Measurements from ENCODE around the gene MRPS5. TPM values are rescaled to one million over a fixed set of nuclear protein-coding genes. Genes with fewer than 3 reads are reported as not detected.

Gene MRPS5
- total and polyA plus RNA-seq, 2 experiments from 2014 or later = 44.4 to 55.3 TPM

DNA sequence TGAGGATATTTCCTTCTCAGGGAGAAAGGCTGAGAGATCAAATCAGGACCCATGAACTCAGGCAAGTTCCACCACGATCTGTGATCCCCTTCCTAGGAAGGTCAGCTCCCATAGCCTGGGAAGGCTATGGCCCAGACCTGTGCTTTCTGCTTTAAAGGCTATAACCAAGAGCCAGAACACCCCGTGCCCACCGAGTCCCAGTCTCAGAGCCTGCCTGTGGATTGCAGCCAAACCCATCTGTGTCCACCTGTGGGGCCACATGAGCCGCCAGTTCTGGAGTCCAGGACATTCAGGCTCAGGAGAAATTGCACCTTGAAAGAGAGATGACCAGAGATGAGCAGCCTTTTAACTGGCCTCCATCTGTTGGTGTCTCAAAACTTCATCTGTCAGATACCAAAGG lies 49.2 kb downstream of the MRPS5 start:
- Histone ChIP-seq H4K20me1 (ENCODE audit: insufficient read depth, poor library complexity, severe bottlenecking) (no peaks in the 10 kb centered on the region), H3K4me3 (no peak overlapping the region), H3K27me3 (peaks cover 2% of the 10 kb centered on the region), H3K36me3 (replicated peaks; ENCODE audit: insufficient read depth, low read depth) (no peaks in the 10 kb centered on the region), H3K9me2 (replicated peaks; ENCODE audit: insufficient read depth) (no peaks in the 10 kb centered on the region), H3K9me3 (ENCODE audit: low read depth) (no peaks in the 10 kb centered on the region), H3K4me1 (ENCODE audit: insufficient read depth) (no peaks in the 10 kb centered on the region), H2AFZ (no peak overlapping the region), H3K4me2 (no peak overlapping the region), H3K27ac (no peak overlapping the region), H3K79me2 (no peaks in the 10 kb centered on the region)
- no peak for DNase-seq (ENCODE audit: low spot score)
- TF ChIP-seq EZH2 (IDR thresholded peaks at IDR 0.05; ENCODE audit: borderline replicate concordance) = no peak
- TF ChIP-seq, protein P1, sequence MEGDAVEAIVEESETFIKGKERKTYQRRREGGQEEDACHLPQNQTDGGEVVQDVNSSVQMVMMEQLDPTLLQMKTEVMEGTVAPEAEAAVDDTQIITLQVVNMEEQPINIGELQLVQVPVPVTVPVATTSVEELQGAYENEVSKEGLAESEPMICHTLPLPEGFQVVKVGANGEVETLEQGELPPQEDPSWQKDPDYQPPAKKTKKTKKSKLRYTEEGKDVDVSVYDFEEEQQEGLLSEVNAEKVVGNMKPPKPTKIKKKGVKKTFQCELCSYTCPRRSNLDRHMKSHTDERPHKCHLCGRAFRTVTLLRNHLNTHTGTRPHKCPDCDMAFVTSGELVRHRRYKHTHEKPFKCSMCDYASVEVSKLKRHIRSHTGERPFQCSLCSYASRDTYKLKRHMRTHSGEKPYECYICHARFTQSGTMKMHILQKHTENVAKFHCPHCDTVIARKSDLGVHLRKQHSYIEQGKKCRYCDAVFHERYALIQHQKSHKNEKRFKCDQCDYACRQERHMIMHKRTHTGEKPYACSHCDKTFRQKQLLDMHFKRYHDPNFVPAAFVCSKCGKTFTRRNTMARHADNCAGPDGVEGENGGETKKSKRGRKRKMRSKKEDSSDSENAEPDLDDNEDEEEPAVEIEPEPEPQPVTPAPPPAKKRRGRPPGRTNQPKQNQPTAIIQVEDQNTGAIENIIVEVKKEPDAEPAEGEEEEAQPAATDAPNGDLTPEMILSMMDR (IDR thresholded peaks at IDR 0.05; ENCODE audit: poor library complexity) = no peak
- no peak for TF ChIP-seq EZH2phosphoT487 (IDR thresholded peaks at IDR 0.05; ENCODE audit: low read depth, severe bottlenecking, unreplicated experiment)
- WGBS (ENCODE audit: low lambda C conversion rate, missing lambda C conversion rate) = 58% methylated on average over 4 of the region's 4 CpGs

DNA sequence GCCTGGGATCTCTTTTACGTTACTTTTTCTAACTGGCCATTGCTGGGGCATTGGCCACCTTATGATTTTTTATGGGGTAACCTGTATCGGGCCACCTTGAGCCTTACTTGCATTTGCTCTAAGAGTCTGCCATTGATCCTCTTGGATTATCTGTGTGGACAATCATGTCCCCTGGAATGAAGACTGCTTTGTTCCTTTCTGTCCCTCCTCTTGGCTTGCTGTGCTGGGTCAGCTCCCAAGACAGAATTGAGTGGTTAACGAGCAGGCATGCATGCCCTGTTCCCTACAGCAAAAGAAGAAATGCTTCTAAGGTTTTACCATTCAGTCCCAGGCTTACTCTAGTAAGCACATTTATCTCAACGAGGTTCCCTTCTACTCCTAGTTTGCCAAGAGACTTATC lies 49.8 kb downstream of the MRPS5 start:
- no peaks in the 10 kb centered on the region for H3K27me3 ChIP-seq
- 78% methylated on average over 4 of the region's 4 CpGs for WGBS (ENCODE audit: low lambda C conversion rate, missing lambda C conversion rate)
- no peaks in the 10 kb centered on the region for H3K36me3 ChIP-seq (replicated peaks; ENCODE audit: insufficient read depth, low read depth)
- no peaks in the 10 kb centered on the region for H3K4me1 ChIP-seq (ENCODE audit: insufficient read depth)
- no peaks in the 10 kb centered on the region for H3K9me2 ChIP-seq (replicated peaks; ENCODE audit: insufficient read depth)
- DNase-seq (ENCODE audit: low spot score) = no peak
- H2AFZ ChIP-seq = no peak overlapping the region
- TF ChIP-seq, protein P1 (IDR thresholded peaks at IDR 0.05; ENCODE audit: poor library complexity) = no peak
- TF ChIP-seq EZH2 (IDR thresholded peaks at IDR 0.05; ENCODE audit: borderline replicate concordance) (no peak), EZH2phosphoT487 (IDR thresholded peaks at IDR 0.05; ENCODE audit: low read depth, severe bottlenecking, unreplicated experiment) (no peak)
- H3K4me3 ChIP-seq = no peak overlapping the region
- no peaks in the 10 kb centered on the region for H4K20me1 ChIP-seq (ENCODE audit: insufficient read depth, poor library complexity, severe bottlenecking)
- H3K79me2 ChIP-seq = no peaks in the 10 kb centered on the region
- no peaks in the 10 kb centered on the region for H3K9me3 ChIP-seq (ENCODE audit: low read depth)
- no peak overlapping the region for H3K27ac ChIP-seq
- H3K4me2 ChIP-seq = no peak overlapping the region

DNA sequence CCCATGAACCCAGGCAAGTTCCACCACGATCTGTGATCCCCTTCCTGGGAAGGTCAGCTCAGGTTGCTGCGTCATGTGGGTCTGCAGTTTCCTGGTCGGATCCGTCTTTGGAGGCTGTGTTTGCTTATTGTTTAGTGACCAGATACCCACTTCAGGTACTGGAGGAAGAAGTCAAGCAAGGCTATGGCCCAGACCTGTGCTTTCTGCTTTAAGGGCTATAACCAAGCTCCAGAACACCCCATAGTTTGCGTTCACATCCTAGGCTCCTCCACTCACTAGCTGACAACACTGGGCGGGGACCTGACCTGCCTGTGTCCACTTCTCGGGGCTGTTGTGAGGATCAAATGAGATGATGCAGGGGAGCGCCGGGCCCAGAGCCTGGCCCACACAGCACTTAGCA lies 52.1 kb downstream of the MRPS5 start:
- no peaks in the 10 kb centered on the region for H3K9me3 ChIP-seq (ENCODE audit: low read depth)
- H3K4me1 ChIP-seq (ENCODE audit: insufficient read depth) = no peaks in the 10 kb centered on the region
- no peak overlapping the region for H3K27ac ChIP-seq
- no peaks in the 10 kb centered on the region for H3K27me3 ChIP-seq
- H3K4me2 ChIP-seq = no peak overlapping the region
- H3K79me2 ChIP-seq = no peaks in the 10 kb centered on the region
- H4K20me1 ChIP-seq (ENCODE audit: insufficient read depth, poor library complexity, severe bottlenecking) = no peaks in the 10 kb centered on the region
- 84% methylated on average over 9 of the region's 9 CpGs for WGBS (ENCODE audit: low lambda C conversion rate, missing lambda C conversion rate)
- no peak overlapping the region for H3K4me3 ChIP-seq
- no peak for DNase-seq (ENCODE audit: low spot score)
- no peaks in the 10 kb centered on the region for H3K9me2 ChIP-seq (replicated peaks; ENCODE audit: insufficient read depth)
- H2AFZ ChIP-seq = no peak overlapping the region
- no peaks in the 10 kb centered on the region for H3K36me3 ChIP-seq (replicated peaks; ENCODE audit: insufficient read depth, low read depth)
- TF ChIP-seq EZH2 (IDR thresholded peaks at IDR 0.05; ENCODE audit: borderline replicate concordance) (no peak), EZH2phosphoT487 (IDR thresholded peaks at IDR 0.05; ENCODE audit: low read depth, severe bottlenecking, unreplicated experiment) (no peak)
- TF ChIP-seq, protein P1 (IDR thresholded peaks at IDR 0.05; ENCODE audit: poor library complexity) = no peak

DNA sequence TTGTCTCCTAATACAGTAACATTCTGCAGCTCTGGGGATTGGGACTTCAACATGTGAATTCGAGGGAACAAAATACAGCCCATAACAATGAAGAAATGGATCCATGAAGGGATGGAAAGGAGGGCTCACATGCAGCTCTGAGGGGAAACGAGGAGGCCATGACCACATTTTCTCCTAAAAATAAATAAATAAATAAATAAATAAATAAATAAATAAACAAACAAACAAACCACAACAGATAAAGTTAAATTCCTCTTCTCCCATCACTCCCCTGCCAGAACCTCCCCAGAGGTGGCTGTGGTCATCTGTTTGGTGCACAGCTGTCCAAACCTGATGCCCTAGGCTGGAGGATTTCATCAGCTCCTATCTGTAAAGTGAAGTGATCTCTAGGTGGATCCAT lies 53.4 kb downstream of the MRPS5 start:
- Histone ChIP-seq H3K9me3 (ENCODE audit: low read depth) (no peaks in the 10 kb centered on the region), H3K4me1 (ENCODE audit: insufficient read depth) (no peaks in the 10 kb centered on the region), H3K27me3 (no peaks in the 10 kb centered on the region), H2AFZ (no peak overlapping the region), H3K9me2 (replicated peaks; ENCODE audit: insufficient read depth) (no peaks in the 10 kb centered on the region), H3K79me2 (no peaks in the 10 kb centered on the region), H3K27ac (no peak overlapping the region), H3K4me2 (no peak overlapping the region), H3K4me3 (no peak overlapping the region), H4K20me1 (ENCODE audit: insufficient read depth, poor library complexity, severe bottlenecking) (no peaks in the 10 kb centered on the region), H3K36me3 (replicated peaks; ENCODE audit: insufficient read depth, low read depth) (no peaks in the 10 kb centered on the region)
- DNase-seq (ENCODE audit: low spot score) = no peak
- TF ChIP-seq, protein P1 (IDR thresholded peaks at IDR 0.05; ENCODE audit: poor library complexity) = no peak
- TF ChIP-seq EZH2 (IDR thresholded peaks at IDR 0.05; ENCODE audit: borderline replicate concordance) (no peak), EZH2phosphoT487 (IDR thresholded peaks at IDR 0.05; ENCODE audit: low read depth, severe bottlenecking, unreplicated experiment) (no peak)
- WGBS (ENCODE audit: low lambda C conversion rate, missing lambda C conversion rate) = 56% methylated on average over 2 of the region's 2 CpGs

Measured in hepatocyte (in vitro differentiated cells).